ENCODE measurements around the gene TRANK1.

GRCh38 chr3:36890261-36890660 lies 54.6 kb downstream of the TRANK1 start:
- TF ChIP-seq CTCF (IDR thresholded peaks at IDR 0.05) (no peak), POLR2A (IDR thresholded peaks at IDR 0.05) (no peak)

Data from adrenal gland (tissue), 5 donors.